ENCODE results near the gene SDK1.

SDK1 gene

GRCh38 chr7:4099651-4100050 lies 798.6 kb downstream of the SDK1 start:
- intact Hi-C loops (cut with DNase I): no loop called here
- peak in 2 of 42 donors; percentile 13 to 23 for DNase-seq

GRCh38 chr7:4100148-4100547 lies 799.1 kb downstream of the SDK1 start:
- intact Hi-C loops (cut with DNase I): no loop called here
- peak in 1 of 42 donors; percentile 34 for DNase-seq

- intact Hi-C loops (cut with DNase I): no loop called here
- DNase-seq: no peak
Measured at GRCh38 chr7:4100691-4101090, 799.6 kb downstream of the SDK1 start.

- DNase-seq: no peak
Measured at GRCh38 chr7:4102231-4102841, 801.3 kb downstream of the SDK1 start.

GRCh38 chr7:4103352-4104091 lies 802.5 kb downstream of the SDK1 start:
- DNase-seq: peak in 3 of 42 donors; percentile 5 to 35 (median 31)
- intact Hi-C loops (cut with DNase I): no loop called here

More at GRCh38 chr7:4102231-4102841, 801.3 kb downstream of the SDK1 start:
- intact Hi-C loops (cut with DNase I): no loop called here

- peak in 1 of 42 donors; percentile 1 for DNase-seq
- intact Hi-C loops (cut with DNase I): no loop called here
Measured at GRCh38 chr7:4107839-4108238, 806.8 kb downstream of the SDK1 start.

GRCh38 chr7:4108951-4109350 lies 807.9 kb downstream of the SDK1 start:
- peak in 1 of 42 donors; percentile 1 for DNase-seq
- intact Hi-C loops (cut with DNase I): no loop called here

- intact Hi-C loops (cut with DNase I): no loop called here
Measured at GRCh38 chr7:4109481-4110110, 808.5 kb downstream of the SDK1 start.

GRCh38 chr7:4110438-4110837 lies 809.4 kb downstream of the SDK1 start:
- intact Hi-C loops (cut with DNase I): no loop called here
- DNase-seq: no peak

More at GRCh38 chr7:4109481-4110110, 808.5 kb downstream of the SDK1 start:
- peak in 25 of 42 donors; percentile 5 to 62 (median 28) for DNase-seq

GRCh38 chr7:4111166-4111565 lies 810.1 kb downstream of the SDK1 start:
- no peak for DNase-seq
- intact Hi-C loops (cut with DNase I): no loop called here

- intact Hi-C loops (cut with DNase I): no loop called here
Measured at GRCh38 chr7:4113271-4113670, 812.2 kb downstream of the SDK1 start.

GRCh38 chr7:4113976-4114375 lies 812.9 kb downstream of the SDK1 start:
- intact Hi-C loops (cut with DNase I): no loop called here
- peak in 1 of 42 donors; percentile 26 for DNase-seq

More at GRCh38 chr7:4113271-4113670, 812.2 kb downstream of the SDK1 start:
- peak in 2 of 42 donors; percentile 18 to 25 for DNase-seq

- peak in 2 of 42 donors; percentile 2 to 3 for DNase-seq
- intact Hi-C loops (cut with DNase I): no loop called here
Measured at GRCh38 chr7:4115442-4115841, 814.4 kb downstream of the SDK1 start.

- DNase-seq: peak in 2 of 42 donors; percentile 3 to 10
- intact Hi-C loops (cut with DNase I): no loop called here
Measured at GRCh38 chr7:4115941-4116610, 815.0 kb downstream of the SDK1 start.

GRCh38 chr7:4119848-4120247 lies 818.8 kb downstream of the SDK1 start:
- intact Hi-C loops (cut with DNase I): no loop called here
- DNase-seq: no peak

- intact Hi-C loops (cut with DNase I): no loop called here
- no peak for DNase-seq
Measured at GRCh38 chr7:4123346-4123745, 822.3 kb downstream of the SDK1 start.

- no peak for DNase-seq
- intact Hi-C loops (cut with DNase I): no loop called here
Measured at GRCh38 chr7:4123823-4124222, 822.8 kb downstream of the SDK1 start.

GRCh38 chr7:4124556-4125477 lies 823.8 kb downstream of the SDK1 start:
- no peak for DNase-seq
- intact Hi-C loops (cut with DNase I): no loop called here
